DND-41 (cell line): Measurements from ENCODE around the gene SYNPO.

ENCODE experiments used
- EZH2 ChIP-seq: IDR thresholded peaks from 3 replicates; pipeline ENCODE4 v1.6.1; 2012; ENCODE audit warnings: borderline replicate concordance, low read depth, mild to moderate bottlenecking, moderate library complexity, low read length, inconsistent platforms; ENCODE audit not compliant: severe bottlenecking
- TF ChIP-seq, protein P1 (sequence below): IDR thresholded peaks from 2 replicates; pipeline ENCODE4 v1.5.1; 2012; ENCODE audit warnings: borderline replicate concordance, low read length, moderate library complexity, mild to moderate bottlenecking; ENCODE audit not compliant: poor library complexity, severe bottlenecking; ENCODE audit errors: extremely low read depth

DNA sequence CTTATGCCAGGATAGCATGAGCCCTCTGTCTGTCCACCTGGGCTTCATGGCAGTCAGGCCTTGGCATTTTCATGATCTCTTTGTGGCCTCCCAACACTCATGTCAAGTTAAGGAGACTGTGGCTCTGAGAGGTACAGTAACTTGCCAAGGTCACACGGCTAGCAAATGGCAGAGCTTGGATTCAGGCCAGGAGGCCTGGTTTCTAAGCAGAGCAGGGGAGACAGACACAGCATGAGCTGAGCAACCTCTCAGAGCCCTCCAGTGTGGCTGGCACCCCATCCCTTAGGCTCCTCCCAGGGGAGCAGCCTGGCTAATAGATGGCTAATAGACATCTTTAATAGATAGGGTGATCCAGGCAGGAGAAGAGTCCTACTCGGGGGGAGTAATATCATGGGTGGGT is 4.1 kb downstream of the SYNPO start:
- TF ChIP-seq, protein P1, sequence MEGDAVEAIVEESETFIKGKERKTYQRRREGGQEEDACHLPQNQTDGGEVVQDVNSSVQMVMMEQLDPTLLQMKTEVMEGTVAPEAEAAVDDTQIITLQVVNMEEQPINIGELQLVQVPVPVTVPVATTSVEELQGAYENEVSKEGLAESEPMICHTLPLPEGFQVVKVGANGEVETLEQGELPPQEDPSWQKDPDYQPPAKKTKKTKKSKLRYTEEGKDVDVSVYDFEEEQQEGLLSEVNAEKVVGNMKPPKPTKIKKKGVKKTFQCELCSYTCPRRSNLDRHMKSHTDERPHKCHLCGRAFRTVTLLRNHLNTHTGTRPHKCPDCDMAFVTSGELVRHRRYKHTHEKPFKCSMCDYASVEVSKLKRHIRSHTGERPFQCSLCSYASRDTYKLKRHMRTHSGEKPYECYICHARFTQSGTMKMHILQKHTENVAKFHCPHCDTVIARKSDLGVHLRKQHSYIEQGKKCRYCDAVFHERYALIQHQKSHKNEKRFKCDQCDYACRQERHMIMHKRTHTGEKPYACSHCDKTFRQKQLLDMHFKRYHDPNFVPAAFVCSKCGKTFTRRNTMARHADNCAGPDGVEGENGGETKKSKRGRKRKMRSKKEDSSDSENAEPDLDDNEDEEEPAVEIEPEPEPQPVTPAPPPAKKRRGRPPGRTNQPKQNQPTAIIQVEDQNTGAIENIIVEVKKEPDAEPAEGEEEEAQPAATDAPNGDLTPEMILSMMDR, result no peak
- TF ChIP-seq EZH2, result no peak
